A204.1 (cell line): Measurements from ENCODE around the gene TIGAR.
A peak's percentile ranks its signal among the peaks of the same experiment; 100 is the strongest.

ENCODE experiments used
- FAIRE-seq: peaks from 2 replicates; lab custom pipeline; 2012; peaks lifted over from hg19 to GRCh38; lab: Jason Lieb, UNC

The TIGAR gene

DNA sequence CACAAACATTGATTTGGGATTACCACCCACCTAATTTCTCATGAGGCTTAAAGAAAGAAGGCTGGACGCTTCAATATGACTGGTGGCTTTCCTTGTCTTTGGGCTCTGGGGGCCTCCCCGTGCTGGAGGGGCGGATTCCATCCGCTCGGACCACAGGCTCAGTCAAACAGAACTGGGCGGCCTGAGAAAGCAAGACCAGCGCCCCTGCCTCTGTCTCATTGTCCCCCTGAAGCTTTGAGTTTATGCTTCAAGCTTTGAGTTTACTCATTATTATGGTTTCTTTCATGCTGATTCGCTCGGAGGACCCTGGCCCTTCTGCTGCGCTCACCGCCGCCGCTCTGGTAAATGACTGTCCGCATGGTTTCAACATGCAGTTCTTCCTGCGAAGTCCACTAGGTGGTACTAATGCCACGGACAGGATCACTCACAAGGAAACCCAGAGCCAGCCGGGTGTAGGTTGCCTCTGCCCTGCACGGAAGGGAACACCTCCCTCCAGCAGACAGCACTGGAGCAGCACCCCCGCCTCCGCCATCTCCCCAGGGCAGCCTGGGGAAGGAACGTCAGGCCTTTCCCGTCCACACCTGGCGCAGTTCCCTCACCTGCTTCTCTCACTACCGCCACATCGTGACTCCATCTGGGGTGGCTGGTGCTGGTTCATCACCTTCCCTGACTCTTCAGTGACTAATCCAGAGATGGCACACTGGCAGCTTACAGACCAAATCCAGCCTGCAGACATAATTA, 13.2 kb upstream of the TIGAR start:
- FAIRE-seq: peak; percentile 30

DNA sequence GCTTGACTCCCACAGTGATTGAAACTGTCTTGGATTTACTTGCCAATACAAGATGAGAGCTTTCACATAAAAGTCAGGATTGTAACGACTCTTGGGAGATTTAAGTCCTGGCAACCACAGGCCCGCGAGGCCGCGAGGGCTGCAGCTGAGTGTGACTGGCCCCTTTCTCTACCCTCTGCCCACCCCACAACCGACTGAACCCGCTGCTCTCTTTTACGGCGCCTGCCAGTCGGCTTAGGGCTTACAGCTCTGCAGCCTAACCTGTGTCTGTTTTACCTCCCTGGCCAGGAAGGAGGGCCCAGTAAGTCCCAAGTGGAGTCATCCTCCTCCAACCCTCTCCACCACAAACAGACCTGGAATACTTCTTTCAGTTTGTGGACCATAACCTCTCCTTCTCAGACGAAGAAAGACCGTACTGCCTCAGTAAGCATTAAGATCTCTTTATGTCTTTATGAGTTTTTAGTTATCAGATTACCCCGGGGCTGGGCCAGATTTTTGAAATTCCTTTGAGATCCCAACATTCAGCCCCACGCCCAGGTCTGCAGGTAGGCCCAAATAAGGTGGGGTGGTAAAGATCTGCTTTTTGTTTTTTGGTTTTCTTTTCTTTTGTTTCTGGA, 12.6 kb upstream of the TIGAR start:
- no peak for FAIRE-seq

GRCh38 chr12:4311776-4312175, 9.2 kb upstream of the TIGAR start:
- no peak for FAIRE-seq

DNA sequence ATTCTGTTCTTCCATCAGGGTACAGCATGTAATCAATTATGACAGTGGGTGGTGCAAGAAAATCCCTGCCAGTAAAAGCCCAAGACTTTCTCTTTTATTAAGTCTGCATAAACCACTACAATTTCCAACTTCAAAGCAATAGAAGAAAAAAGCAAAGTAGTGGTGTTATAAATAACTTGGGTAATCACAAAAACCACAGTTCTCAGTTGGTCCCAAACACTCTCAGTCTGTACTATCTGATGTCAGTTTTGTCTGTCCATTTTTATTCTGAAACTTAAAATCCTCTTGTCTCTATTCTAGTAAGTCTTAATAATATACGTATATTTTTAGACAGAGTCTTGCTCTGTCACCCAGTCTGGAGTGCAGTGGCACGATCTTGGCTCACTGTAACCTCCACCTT, 8.8 kb upstream of the TIGAR start:
- FAIRE-seq: no peak

DNA sequence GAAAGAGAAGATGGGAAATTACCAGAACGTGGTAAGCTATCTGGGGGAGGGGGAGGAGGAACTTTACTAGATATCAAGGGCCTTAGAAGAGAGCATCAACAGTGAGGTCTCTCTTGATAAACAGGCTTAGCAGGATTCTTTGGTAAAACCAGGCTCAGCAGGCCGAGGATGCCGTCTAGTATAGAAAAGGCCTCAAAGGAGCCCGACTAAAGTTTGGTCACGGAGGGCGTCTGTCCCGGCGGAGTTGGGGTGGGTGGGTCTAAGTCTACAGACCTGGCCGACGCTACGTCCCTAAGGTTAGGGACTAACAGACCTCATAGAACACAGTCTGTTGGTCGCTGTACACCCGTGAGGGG, 538 bp upstream of the TIGAR start:
- FAIRE-seq: no peak

GRCh38 chr12:4322726-4323125, 1.7 kb downstream of the TIGAR start:
- FAIRE-seq: no peak

GRCh38 chr12:4323396-4323795, 2.4 kb downstream of the TIGAR start:
- no peak for FAIRE-seq

GRCh38 chr12:4324366-4324765, 3.4 kb downstream of the TIGAR start:
- FAIRE-seq: no peak

- FAIRE-seq: no peak
Observed at GRCh38 chr12:4325966-4326365, 5.0 kb downstream of the TIGAR start.

GRCh38 chr12:4327293-4327692, 6.3 kb downstream of the TIGAR start:
- no peak for FAIRE-seq

- no peak for FAIRE-seq
Observed at GRCh38 chr12:4330203-4330602, 9.2 kb downstream of the TIGAR start.

DNA sequence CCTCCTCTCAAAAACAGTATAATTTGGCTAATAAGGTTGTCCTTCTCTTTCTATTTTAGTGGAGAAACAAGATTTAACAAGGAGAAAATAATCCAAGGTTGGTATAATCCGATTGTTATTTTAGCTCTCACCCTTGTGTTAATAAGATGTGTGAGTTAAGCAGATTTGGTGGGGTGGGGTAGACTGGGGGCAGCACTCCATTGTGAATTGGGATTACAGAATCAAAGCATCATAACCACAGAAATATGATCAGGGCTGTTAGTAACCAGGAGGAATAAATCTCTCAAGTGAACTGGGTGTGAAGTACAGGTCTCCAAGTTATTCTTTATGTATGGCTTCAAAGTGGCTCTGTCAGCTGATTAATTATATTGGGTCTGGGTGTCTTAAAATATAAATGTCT, 10.2 kb downstream of the TIGAR start:
- FAIRE-seq: no peak

- no peak for FAIRE-seq
Observed at GRCh38 chr12:4331842-4332241, 10.8 kb downstream of the TIGAR start.

GRCh38 chr12:4346931-4347330, 25.9 kb downstream of the TIGAR start:
- no peak for FAIRE-seq

- FAIRE-seq: peak; percentile 49
Observed at GRCh38 chr12:4353785-4354208, 32.8 kb downstream of the TIGAR start.

GRCh38 chr12:4355156-4356040, 34.4 kb downstream of the TIGAR start:
- no peak for FAIRE-seq

GRCh38 chr12:4356041-4356327, 35.0 kb downstream of the TIGAR start:
- FAIRE-seq: no peak

- no peak for FAIRE-seq
Observed at GRCh38 chr12:4366090-4366489, 45.1 kb downstream of the TIGAR start.

DNA sequence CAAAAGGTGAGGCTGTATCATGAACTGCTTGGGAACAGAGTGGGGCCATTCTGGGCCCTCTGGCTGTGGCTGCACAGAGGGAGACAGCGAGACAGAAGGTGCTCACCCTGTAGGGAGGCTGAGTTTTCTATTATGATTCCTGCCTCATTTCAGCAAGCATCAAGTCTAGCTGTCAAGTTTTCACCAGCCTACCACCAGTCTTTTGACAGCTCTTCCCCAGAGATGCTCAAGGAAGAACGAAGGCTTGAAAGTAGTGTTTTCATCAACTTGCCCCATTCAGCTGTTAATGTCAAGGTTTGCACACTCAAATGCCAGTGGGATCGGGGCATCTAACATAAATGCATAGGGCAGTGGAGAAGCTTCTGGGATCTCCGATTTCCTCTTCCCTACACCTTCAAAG, 48.5 kb downstream of the TIGAR start:
- FAIRE-seq: no peak

DNA sequence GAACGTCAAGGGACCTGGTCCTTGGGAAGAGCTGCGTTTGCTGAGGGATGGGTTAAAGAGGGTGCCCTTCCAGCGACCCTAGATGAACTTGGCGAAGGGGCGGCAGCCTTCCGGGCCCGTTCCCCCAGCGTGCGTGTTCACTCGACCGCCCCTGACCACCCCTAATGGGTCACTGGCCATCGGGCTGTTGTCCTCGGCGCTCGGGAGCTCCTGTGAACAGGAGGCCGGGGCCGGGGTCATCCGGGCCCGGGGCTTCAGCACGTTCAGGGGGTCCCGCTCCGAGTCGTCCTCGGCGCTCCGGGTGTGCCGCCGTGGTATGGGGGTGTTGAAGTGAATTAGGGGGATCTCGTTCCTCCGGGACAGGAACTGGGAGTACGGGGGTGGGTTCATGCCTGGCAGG, 49.3 kb downstream of the TIGAR start:
- FAIRE-seq: no peak

DNA sequence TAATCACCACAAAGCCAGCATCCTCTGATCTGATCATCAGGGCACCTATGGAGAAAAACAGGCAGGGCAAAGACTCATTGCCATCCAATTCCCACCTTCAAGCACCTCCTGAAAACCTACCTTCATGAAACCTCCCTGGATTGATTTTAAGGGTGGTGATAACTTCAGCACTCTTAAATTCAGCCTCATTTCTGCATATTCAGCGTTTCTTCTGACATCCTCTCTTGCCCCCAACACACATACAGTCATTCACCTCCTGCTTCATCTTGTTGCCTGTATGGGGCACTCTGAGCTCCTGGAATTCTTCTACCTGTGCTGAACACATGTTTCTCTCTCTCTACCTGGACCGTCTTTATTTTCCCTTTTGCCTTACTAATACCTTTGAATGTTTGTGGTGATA, 51.6 kb downstream of the TIGAR start:
- FAIRE-seq: no peak

- no peak for FAIRE-seq
Observed at GRCh38 chr12:4375449-4375848, 54.4 kb downstream of the TIGAR start.

- no peak for FAIRE-seq
Observed at GRCh38 chr12:4378772-4379171, 57.8 kb downstream of the TIGAR start.

GRCh38 chr12:4379405-4379804, 58.4 kb downstream of the TIGAR start, which contains the start of gene FGF23:
Gene FGF23, minus strand, starts transcription at chr12:4379712. Its CDS starts 130 bp downstream, at chr12:4379582.
- no peak for FAIRE-seq
